Measurements from ENCODE around the gene GPR137C.

GPR137C gene

GRCh38 chr14:52575858-52576257 lies 23.2 kb downstream of the GPR137C start:
- DNase-seq = no peak

- DNase-seq = no peak
Observed at GRCh38 chr14:52583544-52583943, 30.9 kb downstream of the GPR137C start.

GRCh38 chr14:52589646-52590045 lies 37.0 kb downstream of the GPR137C start:
- no peak for DNase-seq

GRCh38 chr14:52590318-52590717 lies 37.7 kb downstream of the GPR137C start:
- DNase-seq = no peak

GRCh38 chr14:52596320-52596719 lies 43.7 kb downstream of the GPR137C start:
- no peak for DNase-seq

- no peak for DNase-seq
Observed at GRCh38 chr14:52596861-52597260, 44.2 kb downstream of the GPR137C start.

- DNase-seq = no peak
Observed at GRCh38 chr14:52598568-52598967, 45.9 kb downstream of the GPR137C start.

- no peak for DNase-seq
Observed at GRCh38 chr14:52599974-52600373, 47.3 kb downstream of the GPR137C start.

- DNase-seq = no peak
Observed at GRCh38 chr14:52602131-52602530, 49.5 kb downstream of the GPR137C start.

- no peak for DNase-seq
Observed at GRCh38 chr14:52607061-52607460, 54.4 kb downstream of the GPR137C start.

- DNase-seq = no peak
Observed at GRCh38 chr14:52609445-52610044, 56.9 kb downstream of the GPR137C start.

GRCh38 chr14:52610187-52610586 lies 57.6 kb downstream of the GPR137C start:
- no peak for DNase-seq

GRCh38 chr14:52618602-52619001 lies 66.0 kb downstream of the GPR137C start:
- DNase-seq = no peak

- no peak for DNase-seq
Observed at GRCh38 chr14:52619687-52620086, 67.1 kb downstream of the GPR137C start.

- DNase-seq = no peak
Observed at GRCh38 chr14:52640137-52640536, 87.5 kb downstream of the GPR137C start.

- DNase-seq = no peak
Observed at GRCh38 chr14:52641745-52642144, 89.1 kb downstream of the GPR137C start.

- DNase-seq = no peak
Observed at GRCh38 chr14:52649511-52649910, 96.9 kb downstream of the GPR137C start.

GRCh38 chr14:52650774-52651173 lies 98.1 kb downstream of the GPR137C start:
- DNase-seq = no peak

GRCh38 chr14:52656905-52657304 lies 104.3 kb downstream of the GPR137C start:
- no peak for DNase-seq

- no peak for DNase-seq
Observed at GRCh38 chr14:52660325-52660724, 107.7 kb downstream of the GPR137C start.

GRCh38 chr14:52660832-52661231 lies 108.2 kb downstream of the GPR137C start:
- no peak for DNase-seq

- DNase-seq = no peak
Observed at GRCh38 chr14:52661314-52661713, 108.7 kb downstream of the GPR137C start.

GRCh38 chr14:52663850-52664249 lies 111.2 kb downstream of the GPR137C start:
- no peak for DNase-seq

GRCh38 chr14:52678591-52678990 lies 126.0 kb downstream of the GPR137C start:
- peak; percentile 21 for DNase-seq

GRCh38 chr14:52683985-52684520 lies 131.4 kb downstream of the GPR137C start:
- no peak for DNase-seq
